Neural cell (in vitro differentiated cells): ENCODE data around the gene PRKAB1.

Experiments used
- EP300 ChIP-seq: fragments of 450-650 bp; conservative IDR thresholded peaks from 2 replicates; pipeline ENCODE4 v1.6.1; 2014; ENCODE audit warnings: antibody characterized with exemption, mild to moderate bottlenecking, moderate library complexity; ENCODE audit not compliant: poor library complexity, severe bottlenecking
- EZH2 ChIP-seq: fragments of 200-600, 300-800 bp; shearing (Covaris generic), sonication (generic); IDR thresholded peaks from 2 replicates; pipeline ENCODE4 v1.6.1; 2014; ENCODE audit warnings: antibody characterized with exemption, low read length, borderline replicate concordance, mild to moderate bottlenecking; ENCODE audit not compliant: insufficient read depth, poor library complexity, severe bottlenecking
- TAF1 ChIP-seq: IDR thresholded peaks from 2 replicates; pipeline ENCODE4 v1.6.1; 2012; ENCODE audit warnings: low read depth
- TF ChIP-seq, protein P1 (sequence below): fragments of 450-650 bp; IDR thresholded peaks from 2 replicates; pipeline ENCODE4 v1.5.1; 2014; ENCODE audit warnings: antibody characterized with exemption, mild to moderate bottlenecking, moderate library complexity; ENCODE audit not compliant: poor library complexity, severe bottlenecking
- TF ChIP-seq, protein P2 (sequence below): IDR thresholded peaks from 2 replicates; pipeline ENCODE4 v1.6.1; 2012; ENCODE audit warnings: borderline replicate concordance

DNA sequence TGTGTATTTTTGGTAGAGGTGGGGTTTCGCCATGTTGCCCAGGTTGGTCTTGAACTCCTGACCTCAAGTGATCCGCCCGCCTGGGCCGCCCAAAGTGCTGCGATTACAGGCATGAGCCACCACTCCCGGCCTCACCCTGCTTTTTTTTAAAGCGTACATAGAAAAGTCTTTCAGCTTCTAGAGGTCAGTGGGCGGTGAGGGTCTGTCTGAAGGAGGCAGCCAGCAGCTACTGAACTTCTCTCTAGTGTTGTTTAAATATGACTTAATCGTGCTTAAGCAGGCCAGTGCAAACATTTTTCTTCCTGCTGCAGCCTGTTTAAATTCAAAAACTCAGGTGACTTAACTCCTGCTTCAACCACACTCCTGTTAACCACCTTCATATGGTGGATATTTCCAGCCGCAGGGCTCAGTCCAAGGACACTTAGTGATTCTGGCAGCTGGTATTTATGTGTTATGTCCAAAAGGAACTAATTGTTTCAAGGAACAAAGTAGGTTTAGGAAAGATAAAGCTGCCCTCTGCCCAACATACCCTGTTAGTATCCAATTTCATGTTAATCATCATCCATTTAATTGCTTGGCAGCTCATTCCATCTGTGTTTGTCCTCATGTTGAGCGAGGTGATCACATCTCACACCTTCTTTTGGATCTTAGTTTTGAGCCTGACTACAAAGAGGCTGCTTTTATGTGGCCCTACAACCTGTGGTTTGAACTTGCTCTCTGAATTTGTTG lies 2.0 kb downstream of the PRKAB1 start:
- TF ChIP-seq, protein P1, sequence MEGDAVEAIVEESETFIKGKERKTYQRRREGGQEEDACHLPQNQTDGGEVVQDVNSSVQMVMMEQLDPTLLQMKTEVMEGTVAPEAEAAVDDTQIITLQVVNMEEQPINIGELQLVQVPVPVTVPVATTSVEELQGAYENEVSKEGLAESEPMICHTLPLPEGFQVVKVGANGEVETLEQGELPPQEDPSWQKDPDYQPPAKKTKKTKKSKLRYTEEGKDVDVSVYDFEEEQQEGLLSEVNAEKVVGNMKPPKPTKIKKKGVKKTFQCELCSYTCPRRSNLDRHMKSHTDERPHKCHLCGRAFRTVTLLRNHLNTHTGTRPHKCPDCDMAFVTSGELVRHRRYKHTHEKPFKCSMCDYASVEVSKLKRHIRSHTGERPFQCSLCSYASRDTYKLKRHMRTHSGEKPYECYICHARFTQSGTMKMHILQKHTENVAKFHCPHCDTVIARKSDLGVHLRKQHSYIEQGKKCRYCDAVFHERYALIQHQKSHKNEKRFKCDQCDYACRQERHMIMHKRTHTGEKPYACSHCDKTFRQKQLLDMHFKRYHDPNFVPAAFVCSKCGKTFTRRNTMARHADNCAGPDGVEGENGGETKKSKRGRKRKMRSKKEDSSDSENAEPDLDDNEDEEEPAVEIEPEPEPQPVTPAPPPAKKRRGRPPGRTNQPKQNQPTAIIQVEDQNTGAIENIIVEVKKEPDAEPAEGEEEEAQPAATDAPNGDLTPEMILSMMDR = no peak
- TF ChIP-seq EZH2 (no peak), TAF1 (no peak), EP300 (no peak)
- TF ChIP-seq, protein P2, sequence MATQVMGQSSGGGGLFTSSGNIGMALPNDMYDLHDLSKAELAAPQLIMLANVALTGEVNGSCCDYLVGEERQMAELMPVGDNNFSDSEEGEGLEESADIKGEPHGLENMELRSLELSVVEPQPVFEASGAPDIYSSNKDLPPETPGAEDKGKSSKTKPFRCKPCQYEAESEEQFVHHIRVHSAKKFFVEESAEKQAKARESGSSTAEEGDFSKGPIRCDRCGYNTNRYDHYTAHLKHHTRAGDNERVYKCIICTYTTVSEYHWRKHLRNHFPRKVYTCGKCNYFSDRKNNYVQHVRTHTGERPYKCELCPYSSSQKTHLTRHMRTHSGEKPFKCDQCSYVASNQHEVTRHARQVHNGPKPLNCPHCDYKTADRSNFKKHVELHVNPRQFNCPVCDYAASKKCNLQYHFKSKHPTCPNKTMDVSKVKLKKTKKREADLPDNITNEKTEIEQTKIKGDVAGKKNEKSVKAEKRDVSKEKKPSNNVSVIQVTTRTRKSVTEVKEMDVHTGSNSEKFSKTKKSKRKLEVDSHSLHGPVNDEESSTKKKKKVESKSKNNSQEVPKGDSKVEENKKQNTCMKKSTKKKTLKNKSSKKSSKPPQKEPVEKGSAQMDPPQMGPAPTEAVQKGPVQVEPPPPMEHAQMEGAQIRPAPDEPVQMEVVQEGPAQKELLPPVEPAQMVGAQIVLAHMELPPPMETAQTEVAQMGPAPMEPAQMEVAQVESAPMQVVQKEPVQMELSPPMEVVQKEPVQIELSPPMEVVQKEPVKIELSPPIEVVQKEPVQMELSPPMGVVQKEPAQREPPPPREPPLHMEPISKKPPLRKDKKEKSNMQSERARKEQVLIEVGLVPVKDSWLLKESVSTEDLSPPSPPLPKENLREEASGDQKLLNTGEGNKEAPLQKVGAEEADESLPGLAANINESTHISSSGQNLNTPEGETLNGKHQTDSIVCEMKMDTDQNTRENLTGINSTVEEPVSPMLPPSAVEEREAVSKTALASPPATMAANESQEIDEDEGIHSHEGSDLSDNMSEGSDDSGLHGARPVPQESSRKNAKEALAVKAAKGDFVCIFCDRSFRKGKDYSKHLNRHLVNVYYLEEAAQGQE = no peak
